Fibroblast of pulmonary artery (primary cell): ENCODE results near the gene PRR36.
A peak's percentile ranks its signal among the peaks of the same experiment; 100 is the strongest.

ENCODE experiments used
- DNase-seq: peaks from one replicate; pipeline ENCODE4 v3.0.0-alpha.2; 2010; ENCODE audit warnings: low read depth
- H3K4me3 ChIP-seq: replicated peaks from 2 replicates; pipeline ENCODE4 v1.5.1; 2011; ENCODE audit warnings: low read depth, mild to moderate bottlenecking, control low read depth, low read length, moderate library complexity
- CTCF ChIP-seq: IDR thresholded peaks from 2 replicates; pipeline ENCODE4 v1.5.1; 2011; ENCODE audit warnings: mild to moderate bottlenecking, control low read depth, low read length, inconsistent platforms; ENCODE audit errors: missing control alignments

The PRR36 gene

GRCh38 chr19:7869453-7869909 lies 4.7 kb downstream of the PRR36 start:
- H3K4me3 ChIP-seq: peak overlapping the region; percentile 29
- DNase-seq: peak; percentile 40
- no peak for TF ChIP-seq CTCF

GRCh38 chr19:7868671-7869452 lies 5.3 kb downstream of the PRR36 start:
- peak overlapping the region; percentile 30 for H3K4me3 ChIP-seq
- TF ChIP-seq CTCF: peak; percentile 26
- DNase-seq: peak; percentile 62

GRCh38 chr19:7868326-7868670 lies 5.9 kb downstream of the PRR36 start:
- TF ChIP-seq CTCF: no peak
- H3K4me3 ChIP-seq: no peak overlapping the region
- no peak for DNase-seq

- no peak for TF ChIP-seq CTCF
- H3K4me3 ChIP-seq: no peak overlapping the region
- DNase-seq: no peak
Observed at GRCh38 chr19:7867092-7867844, 6.9 kb downstream of the PRR36 start.

GRCh38 chr19:7866399-7867091 lies 7.6 kb downstream of the PRR36 start:
- no peak for TF ChIP-seq CTCF
- no peak overlapping the region for H3K4me3 ChIP-seq
- DNase-seq: no peak

GRCh38 chr19:7865262-7865911 lies 8.8 kb downstream of the PRR36 start:
- no peak for DNase-seq
- H3K4me3 ChIP-seq: no peak overlapping the region
- no peak for TF ChIP-seq CTCF
